Testis (tissue), 3 donors: ENCODE measurements around the gene HIPK2. TPM values are rescaled to one million over a fixed set of nuclear protein-coding genes. Genes with fewer than 3 reads are reported as not detected.

ENCODE experiments used
- DNase-seq: peaks from one replicate; pipeline ENCODE4 v3.0.0-alpha.2; 2019
- H3K27ac ChIP-seq, 2 donors: fragments of 200-600 bp; sonication (generic); one replicate each; pipeline ENCODE4 v1.5.1; 2019
- H3K27me3 ChIP-seq: fragments of 200-600 bp; sonication (generic); one replicate; pipeline ENCODE4 v1.5.1; 2019
- H3K36me3 ChIP-seq: fragments of 200-600 bp; sonication (generic); one replicate; pipeline ENCODE4 v1.5.1; 2017; ENCODE audit warnings: low read depth; ENCODE audit errors: missing control alignments
- H3K4me1 ChIP-seq: fragments of 200-600 bp; sonication (generic); one replicate; pipeline ENCODE4 v1.5.1; 2019
- H3K4me3 ChIP-seq, 2 donors: fragments of 200-600 bp; sonication (generic); one replicate each; pipeline ENCODE4 v1.5.1; 2017 to 2019
- H3K9me3 ChIP-seq: fragments of 200-600 bp; sonication (generic); one replicate; pipeline ENCODE4 v1.5.1; 2017
- CTCF ChIP-seq, 3 experiments: fragments of 450-650 bp in 2 of 3; fragments of 200-600 bp in 1 of 3; sonication (generic) in 1 of 3; IDR thresholded peaks; one replicate each; pipeline ENCODE4 v1.5.1; 2016 to 2019; ENCODE audit warnings: antibody characterized with exemption in 3 of 3, mild to moderate bottlenecking in 2 of 3, moderate library complexity in 1 of 3
- POLR2A ChIP-seq: fragments of 450-650 bp; IDR thresholded peaks from one replicate; pipeline ENCODE4 v1.6.1; 2017; ENCODE audit warnings: antibody characterized with exemption, mild to moderate bottlenecking, moderate library complexity
- WGBS, 2 donors: methylation state at CpG; one replicate each; pipeline ENCODE4 v1.1.5; 2018; 5-methylcytosine and 5-hydroxymethylcytosine counted together
- intact Hi-C: fragments of 100-400 bp; cut with DNase I; formaldehyde crosslinking; loops from one replicate; pipeline ENCODE4 v1.15.1; 2023; ENCODE audit warnings: low total_unique reads
- polyA plus RNA-seq: library from polyadenylated mRNA; stranded (reverse); fragments of 350-450 nt; fragmentation: Illumina TruSeq; extraction: RNeasy Lipid Tissue Mini Kit (QIAGEN cat#74804); gene quantifications from one replicate; pipeline ENCODE4 v1.2.3, GENCODE V29; 2014; ENCODE audit warnings: low read depth, low replicate concordance; ENCODE audit not compliant: insufficient read depth
- total RNA-seq, 2 donors: library from RNA; depleted of rRNA; stranded (reverse); fragments of >200 nt; gene quantifications; one replicate each; pipeline ENCODE4 v1.2.3, GENCODE V29; 2016

Gene HIPK2
- total and polyA plus RNA-seq, 3 donors from 2014 or later, result 6.3 to 22.4 (median 17.8) TPM

GRCh38 chr7:139562491-139562890 lies 215.3 kb downstream of the HIPK2 start:
- Histone ChIP-seq H3K4me3 (no peak overlapping the region), H3K9me3 (no peaks in the 10 kb centered on the region), H3K27ac (no peak overlapping the region), H3K4me1 (no peaks in the 10 kb centered on the region), H3K36me3 (no peaks in the 10 kb centered on the region), H3K27me3 (no peaks in the 10 kb centered on the region)
- TF ChIP-seq POLR2A (no peak), CTCF (IDR thresholded peaks at IDR 0.05) (no peak)
- intact Hi-C loops, result no loop called here
- WGBS, 2 donors, result 92% methylated on average over 12 of the region's 12 CpGs
- no peak for DNase-seq

- H3K4me1 ChIP-seq, result no peaks in the 10 kb centered on the region
- H3K36me3 ChIP-seq, result no peaks in the 10 kb centered on the region
- no peak for DNase-seq
- no peak overlapping the region for H3K4me3 ChIP-seq
- TF ChIP-seq POLR2A (no peak), CTCF (IDR thresholded peaks at IDR 0.05) (no peak)
- whole genome bisulfite sequencing, 2 donors, result 75 to 92% methylated on average over 11 of the region's 11 CpGs
- H3K27me3 ChIP-seq, result no peaks in the 10 kb centered on the region
- intact Hi-C loops, result no loop called here
- H3K9me3 ChIP-seq, result no peaks in the 10 kb centered on the region
- no peak overlapping the region for H3K27ac ChIP-seq
Observed at GRCh38 chr7:139560678-139561077, 217.1 kb downstream of the HIPK2 start.

GRCh38 chr7:139560199-139560598 lies 217.6 kb downstream of the HIPK2 start:
- Histone ChIP-seq H3K4me1 (no peaks in the 10 kb centered on the region), H3K4me3 (no peak overlapping the region)

GRCh38 chr7:139559364-139560105 lies 218.3 kb downstream of the HIPK2 start:
- Histone ChIP-seq H3K36me3 (no peaks in the 10 kb centered on the region), H3K4me1 (no peaks in the 10 kb centered on the region), H3K4me3 (no peak overlapping the region), H3K27me3 (no peaks in the 10 kb centered on the region), H3K27ac (no peak overlapping the region), H3K9me3 (no peaks in the 10 kb centered on the region)
- intact Hi-C loops, result no loop called here
- no peak for TF ChIP-seq CTCF (IDR thresholded peaks at IDR 0.05)
- TF ChIP-seq POLR2A, result no peak
- WGBS, 2 donors, result 70 to 75% methylated on average over 18 of the region's 18 CpGs
- DNase-seq, result no peak

More at GRCh38 chr7:139560199-139560598, 217.6 kb downstream of the HIPK2 start:
- H3K27ac ChIP-seq, result no peak overlapping the region
- H3K9me3 ChIP-seq, result no peaks in the 10 kb centered on the region
- H3K36me3 ChIP-seq, result no peaks in the 10 kb centered on the region
- intact Hi-C loops, result no loop called here
- no peak for TF ChIP-seq CTCF (IDR thresholded peaks at IDR 0.05)
- TF ChIP-seq POLR2A, result no peak
- no peak for DNase-seq
- WGBS, 2 donors, result 83 to 85% methylated on average over 2 of the region's 2 CpGs
- H3K27me3 ChIP-seq, result no peaks in the 10 kb centered on the region
